IMR-90 (cell line): ENCODE measurements around the gene MYADML2. TPM values are rescaled to one million over a fixed set of nuclear protein-coding genes. Genes with fewer than 3 reads are reported as not detected.
A peak's percentile ranks its signal among the peaks of the same experiment; 100 is the strongest.

ENCODE experiments used
- ATAC-seq: fragments of 200-7000 bp; cut with Tn5 transposase; 2 replicates; pipeline ENCODE4 v1.9.1; 2020; ENCODE audit warnings: low read depth, mild to moderate bottlenecking, moderate library complexity
- Bru-seq: library from RNA; stranded (reverse); fragments of 400-500 nt; gene quantifications from one replicate; lab custom pipeline; 2021; lab: Mats Ljungman, UMichigan
- BruChase-seq, 2 experiments: library from RNA; stranded (reverse); fragments of 400-500 nt; gene quantifications; one replicate each; lab custom pipeline; 2021; lab: Mats Ljungman, UMichigan
- BruUV-seq: library from RNA; stranded (reverse); fragments of 400-500 nt; replicated peaks from 2 replicates; lab custom pipeline; 2021; lab: Mats Ljungman, UMichigan
- CTCF ChIA-PET: fragments of 300-600 bp; formaldehyde crosslinking; extraction: SDS; loops from one replicate; lab custom pipeline; 2021; ENCODE audit warnings: antibody characterized with exemption; lab: Yijun Ruan, JAX
- POLR2A ChIA-PET: fragments of 300-600 bp; sonication (Branson Sonifier 250); formaldehyde crosslinking; loops from one replicate; lab custom pipeline; 2022; ENCODE audit warnings: antibody characterized with exemption; ENCODE audit not compliant: unreplicated experiment; lab: Charles Lee
- DNase-seq: peaks from one replicate; pipeline ENCODE4 v3.0.0; 2013
- H2AFZ ChIP-seq: replicated peaks from 2 replicates; pipeline ENCODE3; 2013; ENCODE audit warnings: low read length, mild to moderate bottlenecking; ENCODE audit not compliant: poor library complexity
- H2AK5ac ChIP-seq: 2 replicates; pipeline ENCODE4 v1.6.1; 2013; ENCODE audit warnings: low read depth, low read length, inconsistent platforms
- H2AK9ac ChIP-seq: replicated peaks from 2 replicates; pipeline ENCODE3; 2013; ENCODE audit warnings: mild to moderate bottlenecking, low read depth, low read length, moderate library complexity; ENCODE audit not compliant: poor library complexity
- H2BK120ac ChIP-seq: 2 replicates; pipeline ENCODE4 v1.6.1; 2013; ENCODE audit warnings: low read depth, low read length, inconsistent platforms
- H2BK15ac ChIP-seq: 3 replicates; pipeline ENCODE4 v1.6.1; 2013; ENCODE audit warnings: low read depth, low read length, inconsistent platforms
- H2BK20ac ChIP-seq: 2 replicates; pipeline ENCODE4 v1.6.1; 2013; ENCODE audit warnings: low read depth, mild to moderate bottlenecking, inconsistent platforms, low read length, moderate library complexity
- H2BK5ac ChIP-seq: 2 replicates; pipeline ENCODE4 v1.6.1; 2013; ENCODE audit warnings: mild to moderate bottlenecking, low read depth, low read length, inconsistent platforms; ENCODE audit not compliant: poor library complexity, severe bottlenecking
- H3K14ac ChIP-seq: replicated peaks from 2 replicates; pipeline ENCODE4 v1.6.1; 2013; ENCODE audit warnings: low read depth, low read length, inconsistent platforms
- H3K18ac ChIP-seq: 2 replicates; pipeline ENCODE4 v1.6.1; 2013; ENCODE audit warnings: low read depth, low read length, control low read depth
- H3K23ac ChIP-seq: 2 replicates; pipeline ENCODE4 v1.6.1; 2013; ENCODE audit warnings: low read depth, low read length, inconsistent platforms
- H3K27ac ChIP-seq: 2 replicates; pipeline ENCODE4 v1.5.1; 2013; ENCODE audit warnings: mild to moderate bottlenecking, control low read depth, low read length; ENCODE audit not compliant: insufficient read depth
- H3K27me3 ChIP-seq: 2 replicates; pipeline ENCODE4 v1.6.1; 2013; ENCODE audit warnings: low read length; ENCODE audit not compliant: control insufficient read depth, insufficient read depth
- H3K36me3 ChIP-seq: 2 replicates; pipeline ENCODE4 v1.6.1; 2013; ENCODE audit warnings: low read length, mixed read lengths; ENCODE audit not compliant: control insufficient read depth, insufficient read depth
- H3K4ac ChIP-seq: 2 replicates; pipeline ENCODE4 v1.6.1; 2013; ENCODE audit warnings: low read depth, low read length, inconsistent platforms
- H3K4me1 ChIP-seq: 2 replicates; pipeline ENCODE4 v1.6.1; 2013; ENCODE audit warnings: low read length, mixed read lengths; ENCODE audit not compliant: control insufficient read depth, insufficient read depth
- H3K4me2 ChIP-seq: 2 replicates; pipeline ENCODE4 v1.6.1; 2013; ENCODE audit warnings: low read depth, mild to moderate bottlenecking, control low read depth, low read length, moderate library complexity
- H3K4me3 ChIP-seq: 2 replicates; pipeline ENCODE4 v1.5.1; 2013; ENCODE audit warnings: low read depth, mild to moderate bottlenecking, control low read depth, low read length, moderate library complexity; ENCODE audit not compliant: insufficient read depth
- H3K56ac ChIP-seq: 2 replicates; pipeline ENCODE4 v1.6.1; 2013; ENCODE audit warnings: low read length, inconsistent platforms; ENCODE audit not compliant: insufficient read depth; ENCODE audit errors: extremely low read depth
- H3K79me1 ChIP-seq, 2 experiments: 2 replicates each; pipeline ENCODE4 v1.6.1; 2013; ENCODE audit warnings: low read length in 2 of 2, inconsistent platforms in 1 of 2, low read depth in 1 of 2
- H3K9ac ChIP-seq: 2 replicates; pipeline ENCODE4 v1.6.1; 2013; ENCODE audit warnings: low read depth, low read length, control low read depth
- H3K9me1 ChIP-seq: 2 replicates; pipeline ENCODE4 v1.6.1; 2013; ENCODE audit warnings: low read length, inconsistent platforms; ENCODE audit not compliant: insufficient read depth
- H3K9me3 ChIP-seq: 2 replicates; pipeline ENCODE4 v1.6.1; 2013; ENCODE audit warnings: low read length; ENCODE audit not compliant: control insufficient read depth, insufficient read depth
- H4K20me1 ChIP-seq: 2 replicates; pipeline ENCODE4 v1.6.1; 2013; ENCODE audit warnings: low read length, inconsistent platforms; ENCODE audit not compliant: insufficient read depth
- H4K5ac ChIP-seq: 2 replicates; pipeline ENCODE4 v1.6.1; 2013; ENCODE audit warnings: mild to moderate bottlenecking, low read depth, low read length, control low read depth
- H4K8ac ChIP-seq, 2 experiments: 2 replicates each; pipeline ENCODE4 v1.6.1; 2013; ENCODE audit warnings: low read depth in 2 of 2, low read length in 2 of 2, control low read depth in 1 of 2, inconsistent platforms in 1 of 2
- H4K91ac ChIP-seq: 2 replicates; pipeline ENCODE4 v1.6.1; 2013; ENCODE audit warnings: low read depth, low read length, inconsistent platforms; ENCODE audit not compliant: insufficient read depth
- BHLHE40 ChIP-seq: fragments of 150-350 bp; IDR thresholded peaks from 2 replicates; pipeline ENCODE4 v1.6.1; 2016; ENCODE audit warnings: mild to moderate bottlenecking, low read depth, low read length
- CEBPB ChIP-seq: IDR thresholded peaks from 2 replicates; pipeline ENCODE4 v1.6.1; 2012; ENCODE audit warnings: low read depth, low read length, improper control_type of control experiment
- CHD1 ChIP-seq: IDR thresholded peaks from 2 replicates; pipeline ENCODE4 v1.6.1; 2012; ENCODE audit warnings: low read depth, low read length, improper control_type of control experiment
- FOS ChIP-seq: fragments of 150-350 bp; IDR thresholded peaks from 2 replicates; pipeline ENCODE4 v1.6.1; 2016; ENCODE audit warnings: low read depth, low read length
- MAFK ChIP-seq: IDR thresholded peaks from 2 replicates; pipeline ENCODE4 v1.6.1; 2012; ENCODE audit warnings: low read depth, low read length, improper control_type of control experiment
- MAZ ChIP-seq: IDR thresholded peaks from 2 replicates; pipeline ENCODE4 v1.6.1; 2012; ENCODE audit warnings: low read depth, mild to moderate bottlenecking, low read length, improper control_type of control experiment, moderate library complexity, borderline replicate concordance
- MXI1 ChIP-seq: IDR thresholded peaks from 2 replicates; pipeline ENCODE4 v1.6.1; 2012; ENCODE audit warnings: low read depth, mild to moderate bottlenecking, low read length, moderate library complexity, borderline replicate concordance
- POLR2A ChIP-seq: IDR thresholded peaks from 2 replicates; pipeline ENCODE4 v1.6.1; 2012; ENCODE audit warnings: mild to moderate bottlenecking, low read depth, low read length
- RAD21 ChIP-seq: IDR thresholded peaks from 2 replicates; pipeline ENCODE4 v1.6.1; 2012; ENCODE audit warnings: low read length, improper control_type of control experiment
- RCOR1 ChIP-seq: IDR thresholded peaks from 2 replicates; pipeline ENCODE4 v1.6.1; 2012; ENCODE audit warnings: mild to moderate bottlenecking, low read length, improper control_type of control experiment; ENCODE audit not compliant: insufficient replicate concordance
- RFX5 ChIP-seq: IDR thresholded peaks from 2 replicates; pipeline ENCODE4 v1.8.0; 2012; ENCODE audit warnings: low read depth, mild to moderate bottlenecking, low read length, moderate library complexity
- SMC3 ChIP-seq: fragments of 150-350 bp; IDR thresholded peaks from 2 replicates; pipeline ENCODE4 v1.6.1; 2016; ENCODE audit warnings: low read depth, mild to moderate bottlenecking, antibody characterized with exemption, low read length, moderate library complexity
- WGBS, 2 experiments: methylation state at CpG; one replicate each; pipeline versions ENCODE4 v1.1.5 to v1.1.7; 2013; ENCODE audit warnings: missing lambda C conversion rate in 2 of 2; ENCODE audit not compliant: insufficient read length in 1 of 2; ENCODE audit errors: extremely low coverage in 2 of 2; 5-methylcytosine and 5-hydroxymethylcytosine counted together
- dilution Hi-C: fragments of 300-500 bp; cut with HindIII; formaldehyde crosslinking; loops from one replicate; pipeline ENCODE4 v1.14.3; 2018; ENCODE audit warnings: low sequenced_read_pairs; ENCODE audit not compliant: unreplicated experiment
- in situ Hi-C: fragments of 300-500 bp; cut with MboI; formaldehyde crosslinking; loops from 3 replicates; pipeline ENCODE4 v1.14.3; 2019; ENCODE audit warnings: low sequenced_read_pairs, inconsistent platforms, mixed read lengths
- intact Hi-C: fragments of 100-400 bp; cut with micrococcal nuclease; formaldehyde crosslinking; loops from 2 replicates; pipeline ENCODE4 v1.10.0; 2022
- long read RNA-seq: library from polyadenylated mRNA; unstranded; transcript quantifications from one replicate; pipeline ENCODE4 v2.0.0, GENCODE V29; 2021; ENCODE audit not compliant: unreplicated experiment
- polyA plus RNA-seq, 3 experiments: library from polyadenylated mRNA; depleted of rRNA; stranded (reverse); fragments of >200 nt; gene quantifications; 2 replicates each; pipeline ENCODE4 v1.2.3, GENCODE V29; 2012; ENCODE audit warnings: low replicate concordance in 1 of 3
- total RNA-seq: library from RNA; depleted of rRNA; stranded (reverse); fragments of >200 nt; gene quantifications from 2 replicates; pipeline ENCODE4 v1.2.3, GENCODE V29; 2012; rRNA removed
- TF ChIP-seq, protein P1 (sequence below): fragments of 150-350 bp; IDR thresholded peaks from 2 replicates; pipeline ENCODE4 v1.6.1; 2017; ENCODE audit warnings: mild to moderate bottlenecking, antibody characterized with exemption, low read length, low read depth
- TF ChIP-seq, protein P2 (sequence below): fragments of 150-350 bp; IDR thresholded peaks from 2 replicates; pipeline ENCODE4 v1.6.1; 2016; ENCODE audit warnings: low read depth, mild to moderate bottlenecking, low read length, moderate library complexity, borderline replicate concordance

Gene MYADML2, protein sequence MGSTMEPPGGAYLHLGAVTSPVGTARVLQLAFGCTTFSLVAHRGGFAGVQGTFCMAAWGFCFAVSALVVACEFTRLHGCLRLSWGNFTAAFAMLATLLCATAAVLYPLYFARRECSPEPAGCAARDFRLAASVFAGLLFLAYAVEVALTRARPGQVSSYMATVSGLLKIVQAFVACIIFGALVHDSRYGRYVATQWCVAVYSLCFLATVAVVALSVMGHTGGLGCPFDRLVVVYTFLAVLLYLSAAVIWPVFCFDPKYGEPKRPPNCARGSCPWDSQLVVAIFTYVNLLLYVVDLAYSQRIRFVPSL
- total RNA-seq (not detected in 2 replicates), polyA plus RNA-seq (2012; rRNA removed) (not detected in 2 replicates), Bru-seq, nascent RNA (not detected), BruChase-seq, experiment 1, labeled RNA remaining after a 6-hour chase (percentile 5 among the genes with signal in this experiment), BruChase-seq, experiment 2, labeled RNA remaining after a 2-hour chase (not detected)
- not detected in 2 replicates for polyA plus RNA-seq (2012; cell fraction: cytosol; rRNA removed)
- not detected in 2 replicates for polyA plus RNA-seq (2012; cell fraction: nucleus; rRNA removed; ENCODE audit: low replicate concordance)
- long read RNA-seq: 0 reads

DNA sequence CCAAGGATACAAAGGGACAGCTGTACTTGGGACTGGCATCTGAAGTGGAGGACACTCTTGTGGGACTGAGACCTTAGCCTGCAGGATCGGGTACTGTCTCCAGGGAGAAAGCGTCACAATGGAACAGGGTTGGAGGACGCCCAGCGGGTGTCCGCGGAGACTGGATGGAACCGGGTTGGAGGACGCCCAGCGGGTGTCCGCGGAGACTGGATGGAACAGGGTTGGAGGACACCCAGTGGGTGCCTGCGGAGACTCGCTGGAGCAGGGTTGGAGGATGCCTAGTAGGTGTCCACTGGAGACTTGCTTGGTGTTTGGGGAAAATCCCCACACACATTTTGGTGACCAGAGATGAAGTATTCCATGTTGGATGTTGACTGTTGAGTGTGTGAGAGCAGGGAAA is at the start of gene MYADML2:
TSS of gene MYADML2 (minus strand) at position 45 of the 400 bp plus-strand sequence. CDS start 5,492 bp downstream, outside the sequence.
- Histone ChIP-seq H3K4me1 (no peaks in the 10 kb centered on the region), H4K20me1 (no peaks in the 10 kb centered on the region), H4K5ac (no peak within 1 kb of the TSS), H4K8ac (no peak within 1 kb of the TSS), H3K56ac (no peak within 1 kb of the TSS), H3K79me1 (no peaks in the 10 kb centered on the region), H3K14ac (no peak within 1 kb of the TSS), H2BK5ac (no peak within 1 kb of the TSS), H2BK15ac (no peak within 1 kb of the TSS), H4K91ac (no peak within 1 kb of the TSS), H3K4me2 (no peak within 1 kb of the TSS), H3K36me3 (no peaks in the 10 kb centered on the region), H3K18ac (no peak within 1 kb of the TSS), H3K4ac (no peak within 1 kb of the TSS), H3K4me3 (no peak within 1 kb of the TSS), H3K27me3 (peaks cover 14% of the 10 kb centered on the region), H2BK20ac (no peak within 1 kb of the TSS), H3K27ac (no peak within 1 kb of the TSS), H2BK120ac (no peak within 1 kb of the TSS), H3K9me1 (no peaks in the 10 kb centered on the region), H2AK9ac (no peak within 1 kb of the TSS), H3K9ac (no peak within 1 kb of the TSS), H3K23ac (no peak within 1 kb of the TSS), H2AFZ (no peak within 1 kb of the TSS), H2AK5ac (no peak within 1 kb of the TSS), H3K9me3 (no peaks in the 10 kb centered on the region)
- ATAC-seq: no peak
- ChIA-PET CTCF (interaction anchor here (1.9 kb wide), 1 partner anchor 12 kb away, joined by 7 read pairs; no protein-coding TSS in a partner anchor), POLR2A (no interaction called here)
- in situ Hi-C loops (no loop called here), dilution Hi-C loops (no loop called here), intact Hi-C loops (no loop called here)
- no peak for DNase-seq
- BruUV-seq: no TSS peak
- no CpG with 5 or more reads among the region's 13 CpGs for WGBS, 2 experiments
- no peak for TF ChIP-seq RAD21
- TF ChIP-seq RFX5: no peak
- TF ChIP-seq FOS: no peak
- no peak for TF ChIP-seq MXI1
- no peak for TF ChIP-seq RCOR1
- TF ChIP-seq SMC3: no peak
- TF ChIP-seq, protein P1, sequence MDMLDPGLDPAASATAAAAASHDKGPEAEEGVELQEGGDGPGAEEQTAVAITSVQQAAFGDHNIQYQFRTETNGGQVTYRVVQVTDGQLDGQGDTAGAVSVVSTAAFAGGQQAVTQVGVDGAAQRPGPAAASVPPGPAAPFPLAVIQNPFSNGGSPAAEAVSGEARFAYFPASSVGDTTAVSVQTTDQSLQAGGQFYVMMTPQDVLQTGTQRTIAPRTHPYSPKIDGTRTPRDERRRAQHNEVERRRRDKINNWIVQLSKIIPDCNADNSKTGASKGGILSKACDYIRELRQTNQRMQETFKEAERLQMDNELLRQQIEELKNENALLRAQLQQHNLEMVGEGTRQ: no peak
- no peak for TF ChIP-seq CEBPB
- no peak for TF ChIP-seq MAFK
- TF ChIP-seq, protein P2, sequence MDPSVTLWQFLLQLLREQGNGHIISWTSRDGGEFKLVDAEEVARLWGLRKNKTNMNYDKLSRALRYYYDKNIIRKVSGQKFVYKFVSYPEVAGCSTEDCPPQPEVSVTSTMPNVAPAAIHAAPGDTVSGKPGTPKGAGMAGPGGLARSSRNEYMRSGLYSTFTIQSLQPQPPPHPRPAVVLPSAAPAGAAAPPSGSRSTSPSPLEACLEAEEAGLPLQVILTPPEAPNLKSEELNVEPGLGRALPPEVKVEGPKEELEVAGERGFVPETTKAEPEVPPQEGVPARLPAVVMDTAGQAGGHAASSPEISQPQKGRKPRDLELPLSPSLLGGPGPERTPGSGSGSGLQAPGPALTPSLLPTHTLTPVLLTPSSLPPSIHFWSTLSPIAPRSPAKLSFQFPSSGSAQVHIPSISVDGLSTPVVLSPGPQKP: no peak
- TF ChIP-seq CHD1: no peak
- TF ChIP-seq BHLHE40: no peak
- no peak for TF ChIP-seq MAZ
- no peak for TF ChIP-seq POLR2A
